ENCODE results near the gene CFDP1. TPM values are rescaled to one million over a fixed set of nuclear protein-coding genes. Genes with fewer than 3 reads are reported as not detected.

CFDP1 gene
- total and polyA plus RNA-seq, 2 donors (not counting 1 experiment from before 2014, with no cell fraction given): 6.3 to 42.8 TPM

GRCh38 chr16:75333721-75334163, 99.6 kb downstream of the CFDP1 start:
- DNase-seq (peak; percentile 16), ATAC-seq (ENCODE audit: low read depth) (peak; percentile 28)
- TF ChIP-seq EZH2 (IDR thresholded peaks at IDR 0.05; ENCODE audit: borderline replicate concordance, insufficient read depth, low read depth, low read length, poor library complexity, severe bottlenecking): no peak
- no peak for TF ChIP-seq CTCF (IDR thresholded peaks at IDR 0.05)
- ChIA-PET CTCF (no interaction called here), POLR2A (no interaction called here)
- Histone ChIP-seq H3K9me3 (ENCODE audit: control extremely low read depth in 1 of 3, control insufficient read depth in 2 of 3, insufficient read depth in 1 of 3, low read length in 2 of 3) (no peaks in the 10 kb centered on the region), H3K27me3 (replicated peaks in 1 of 4; ENCODE audit: control extremely low read depth in 1 of 4, control insufficient read depth in 3 of 4, insufficient read depth in 4 of 4, low read length in 3 of 4) (peaks cover 0 to 60% (median 37%) of the 10 kb centered on the region in 4 experiments), H3K36me3 (replicated peaks in 1 of 2; ENCODE audit: control extremely low read depth in 1 of 2, control insufficient read depth in 1 of 2, extremely low read depth in 1 of 2, insufficient read depth in 2 of 2, low read length in 1 of 2) (no peaks in the 10 kb centered on the region), H3K4me1 (ENCODE audit: control insufficient read depth in 2 of 2, insufficient read depth in 2 of 2, low read length in 2 of 2) (peaks cover 12 to 23% of the 10 kb centered on the region in 2 donors), H3K9ac (ENCODE audit: low read length) (no peak overlapping the region), H3K79me2 (ENCODE audit: control insufficient read depth, insufficient read depth, low read length) (no peaks in the 10 kb centered on the region), H3K4me3 (ENCODE audit: control extremely low read depth in 1 of 5, extremely low read depth in 1 of 5, insufficient read depth in 1 of 5, low read depth in 2 of 5, low read length in 4 of 5) (no peak overlapping the region), H4K20me1 (ENCODE audit: control insufficient read depth, insufficient read depth, low read length, poor library complexity, severe bottlenecking) (peaks cover 43% of the 10 kb centered on the region), H3K27ac (ENCODE audit: low read length in 2 of 2) (no peak overlapping the region), H3K4me2 (replicated peaks; ENCODE audit: low read depth, low read length, poor library complexity, severe bottlenecking) (peak overlapping the region; percentile 32), H2AFZ (ENCODE audit: insufficient read depth, low read depth, low read length, poor library complexity, severe bottlenecking) (no peak overlapping the region)
- intact Hi-C loops (cut with micrococcal nuclease): no loop called here
- Mint-ChIP-seq H3K9me3 (ENCODE audit: insufficient read depth) (no peaks in the 10 kb centered on the region), H3K4me1 (peaks cover 14% of the 10 kb centered on the region), H3K27ac (no peak overlapping the region), H3K4me3 (peak overlapping the region; percentile 35), H3K27me3 (peaks cover 72% of the 10 kb centered on the region)
- WGBS (ENCODE audit: insufficient coverage): no CpG with 5 or more reads among the region's 2 CpGs

DNA sequence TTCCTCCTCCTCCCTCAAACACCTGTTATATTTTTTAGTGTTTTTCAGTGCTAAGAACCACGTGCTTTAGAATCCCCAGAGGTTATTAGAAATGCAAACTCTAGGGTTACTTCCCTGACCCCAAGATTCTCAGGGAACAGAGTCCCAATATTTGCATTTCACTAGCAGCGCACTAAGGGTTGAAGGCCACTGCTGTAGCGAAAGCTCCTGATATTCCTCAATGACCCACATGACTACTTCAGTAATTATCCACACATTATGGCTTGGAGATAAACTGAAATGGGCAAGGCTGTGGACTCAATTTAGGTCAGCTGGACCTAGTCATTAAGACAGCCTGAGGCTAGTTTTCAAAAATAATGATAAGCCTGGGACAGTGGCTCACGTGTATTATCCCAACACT, 103.4 kb downstream of the CFDP1 start:
- no peaks in the 10 kb centered on the region for H3K36me3 ChIP-seq (replicated peaks in 1 of 2; ENCODE audit: control extremely low read depth in 1 of 2, control insufficient read depth in 1 of 2, extremely low read depth in 1 of 2, insufficient read depth in 2 of 2, low read length in 1 of 2)
- H4K20me1 ChIP-seq (ENCODE audit: control insufficient read depth, insufficient read depth, low read length, poor library complexity, severe bottlenecking): peaks cover 47% of the 10 kb centered on the region
- no peak for DNase-seq
- POLR2A ChIA-PET: no interaction called here
- no peaks in the 10 kb centered on the region for H3K79me2 ChIP-seq (ENCODE audit: control insufficient read depth, insufficient read depth, low read length)
- intact Hi-C loops (cut with micrococcal nuclease): no loop called here
- H3K4me2 ChIP-seq (replicated peaks; ENCODE audit: low read depth, low read length, poor library complexity, severe bottlenecking): no peak overlapping the region
- no peak overlapping the region for H3K27ac ChIP-seq (ENCODE audit: low read length in 2 of 2)
- ATAC-seq (ENCODE audit: low read depth): no peak
- H3K27me3 ChIP-seq (replicated peaks in 1 of 4; ENCODE audit: control extremely low read depth in 1 of 4, control insufficient read depth in 3 of 4, insufficient read depth in 4 of 4, low read length in 3 of 4): peaks cover 0 to 52% (median 33%) of the 10 kb centered on the region in 4 experiments
- H2AFZ ChIP-seq (ENCODE audit: insufficient read depth, low read depth, low read length, poor library complexity, severe bottlenecking): no peak overlapping the region
- no peaks in the 10 kb centered on the region for H3K9me3 Mint-ChIP-seq (ENCODE audit: insufficient read depth)
- no peak overlapping the region for H3K4me3 ChIP-seq (ENCODE audit: control extremely low read depth in 1 of 5, extremely low read depth in 1 of 5, insufficient read depth in 1 of 5, low read depth in 2 of 5, low read length in 4 of 5)
- no peak overlapping the region for H3K27ac Mint-ChIP-seq
- H3K9me3 ChIP-seq (ENCODE audit: control extremely low read depth in 1 of 3, control insufficient read depth in 2 of 3, insufficient read depth in 1 of 3, low read length in 2 of 3): no peaks in the 10 kb centered on the region
- H3K4me1 ChIP-seq (ENCODE audit: control insufficient read depth in 2 of 2, insufficient read depth in 2 of 2, low read length in 2 of 2): peaks cover 12 to 24% of the 10 kb centered on the region in 2 donors
- no peak overlapping the region for H3K4me3 Mint-ChIP-seq
- CTCF ChIA-PET: interaction anchor here (0.9 kb wide), 1 partner anchor 96 kb away, joined by 3 read pairs; no protein-coding TSS in a partner anchor
- 80% methylated on average over 4 of the region's 4 CpGs for WGBS (ENCODE audit: insufficient coverage)
- TF ChIP-seq EZH2 (IDR thresholded peaks at IDR 0.05; ENCODE audit: borderline replicate concordance, insufficient read depth, low read depth, low read length, poor library complexity, severe bottlenecking) (no peak), CTCF (IDR thresholded peaks at IDR 0.05) (no peak)
- peaks cover 61% of the 10 kb centered on the region for H3K27me3 Mint-ChIP-seq
- no peak overlapping the region for H3K9ac ChIP-seq (ENCODE audit: low read length)
- peaks cover 20% of the 10 kb centered on the region for H3K4me1 Mint-ChIP-seq

All from B cell (primary cell).